ENCODE measurements around the gene TNIP1. TPM values are rescaled to one million over a fixed set of nuclear protein-coding genes. Genes with fewer than 3 reads are reported as not detected.

Gene TNIP1
- polyA plus RNA-seq, 1 of the 3 experiments (the other 2 are of a cell fraction), result 46.2 TPM

DNA sequence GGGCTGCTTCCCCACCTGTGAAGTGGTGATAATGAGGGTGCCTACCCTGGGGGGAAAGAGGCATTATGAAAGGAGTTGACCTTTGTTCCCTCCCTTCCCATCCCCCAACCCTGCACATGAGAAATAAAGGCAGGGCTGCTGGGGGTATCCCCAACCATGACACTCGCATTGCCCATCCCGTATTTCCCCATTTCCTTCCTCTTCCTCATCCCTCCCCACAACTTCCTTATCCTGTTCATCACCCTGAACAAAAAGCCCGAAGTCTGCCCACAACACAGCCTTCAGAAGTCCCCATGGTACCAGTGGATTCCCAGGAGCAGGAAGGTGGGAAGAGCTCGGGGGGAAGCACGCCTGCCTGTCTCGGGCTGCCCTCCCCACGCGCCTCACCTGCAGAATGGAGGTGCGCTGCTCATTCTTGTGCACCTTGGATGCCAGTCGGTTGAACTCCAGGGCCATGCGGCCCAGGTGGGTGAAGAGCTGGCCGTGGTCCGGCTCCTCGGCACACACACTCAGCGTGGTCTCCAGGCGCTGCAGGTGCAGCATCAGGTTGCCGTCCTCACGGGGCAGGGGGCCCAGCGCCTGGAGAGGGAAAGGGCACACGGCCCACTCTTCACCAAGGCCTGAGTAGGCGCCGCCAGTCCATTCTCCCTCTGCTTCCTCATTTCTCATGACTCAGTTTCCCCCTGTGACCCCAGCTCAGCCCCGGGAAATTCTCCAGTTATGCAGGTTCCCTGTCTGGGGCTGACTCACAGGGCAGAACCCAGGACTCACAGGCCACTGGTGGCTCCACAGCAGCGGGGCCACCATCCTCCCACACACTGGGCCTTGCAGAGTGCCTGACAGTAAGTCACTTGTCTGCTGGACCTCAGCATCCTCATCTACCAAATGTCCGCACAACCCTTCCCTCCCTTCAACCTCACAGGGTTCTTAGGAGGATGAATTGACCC, 24.2 kb downstream of the TNIP1 start:
- Histone ChIP-seq H3K9me2 (no peaks in the 10 kb centered on the region), H3K9ac (no peak overlapping the region), H3K4me1 (ENCODE audit: control insufficient read depth in 1 of 2, insufficient read depth in 2 of 2, low read depth in 1 of 2, low read length in 1 of 2) (peaks cover 0 to 5% of the 10 kb centered on the region in 2 experiments; a peak in 1 of 4 replicates), H2AFZ (ENCODE audit: low read depth) (no peak overlapping the region), H3K4me3 (ENCODE audit: low read depth in 2 of 2, low read length in 1 of 2) (no peak overlapping the region), H3K27me3 (ENCODE audit: insufficient read depth) (no peaks in the 10 kb centered on the region), H3K4me2 (no peak overlapping the region), H3F3A (replicated peaks; ENCODE audit: insufficient read depth) (peaks cover 4% of the 10 kb centered on the region), H3K79me2 (ENCODE audit: insufficient read depth) (no peaks in the 10 kb centered on the region), H3K36me3 (replicated peaks in 1 of 2; ENCODE audit: control insufficient read depth in 1 of 2, insufficient read depth in 2 of 2, low read length in 1 of 2) (peaks cover 7 to 20% of the 10 kb centered on the region in 2 experiments), H3K27ac (ENCODE audit: low read depth in 2 of 2, low read length in 1 of 2) (no peak overlapping the region), H3K9me3 (no peaks in the 10 kb centered on the region), H4K20me1 (ENCODE audit: insufficient read depth) (no peaks in the 10 kb centered on the region)
- 96% methylated on average over 15 of the region's 25 CpGs for WGBS (ENCODE audit: low lambda C conversion rate)
- TF ChIP-seq MXI1 (IDR thresholded peaks at IDR 0.05; ENCODE audit: low read depth, low read length) (no peak), GATA2 (CRISPR knock-in tag; IDR thresholded peaks at IDR 0.05) (no peak), IRF3 (IDR thresholded peaks at IDR 0.05; ENCODE audit: low read depth, low read length) (no peak), EP300 (IDR thresholded peaks at IDR 0.05; ENCODE audit: borderline replicate concordance in 1 of 2, low read depth in 1 of 2, low read length in 1 of 2) (no peak), FOSL2 (IDR thresholded peaks at IDR 0.05; ENCODE audit: borderline replicate concordance, low read depth) (no peak), GABPA (IDR thresholded peaks at IDR 0.05; ENCODE audit: low read depth) (no peak), NRF1 (IDR thresholded peaks at IDR 0.05; ENCODE audit: low read depth, low read length) (no peak), NFIC (IDR thresholded peaks at IDR 0.05; ENCODE audit: borderline replicate concordance) (no peak)
- POLR2A ChIA-PET, result no interaction called here
- CTCF ChIA-PET, result interaction anchor here (0.6 to 13.3 kb wide), 3 partner anchors 9 to 55 kb away, joined by 3 to 441 read pairs (median 17); no protein-coding TSS in a partner anchor
- DNase-seq, result no peak

GRCh38 chr5:151055336-151055735, 25.5 kb downstream of the TNIP1 start:
- no peak overlapping the region for H3K4me2 ChIP-seq
- ChIA-PET CTCF (interaction anchor here (1.0 to 13.3 kb wide), 3 partner anchors 53 to 71 kb away, joined by 3 to 441 read pairs (median 6); no protein-coding TSS in a partner anchor), POLR2A (no interaction called here)
- H3K9me3 ChIP-seq, result no peaks in the 10 kb centered on the region
- no peak for TF ChIP-seq SIN3A (IDR thresholded peaks at IDR 0.05; ENCODE audit: borderline replicate concordance, low read depth, low read length)
- no peak for TF ChIP-seq RCOR1 (IDR thresholded peaks at IDR 0.05; ENCODE audit: low read length)
- 94% methylated on average over 6 of the region's 6 CpGs for WGBS (ENCODE audit: low lambda C conversion rate)
- DNase-seq, result no peak
- H3F3A ChIP-seq (replicated peaks; ENCODE audit: insufficient read depth), result peaks cover 4% of the 10 kb centered on the region
- no peaks in the 10 kb centered on the region for H3K27me3 ChIP-seq (ENCODE audit: insufficient read depth)
- H2AFZ ChIP-seq (ENCODE audit: low read depth), result no peak overlapping the region
- H3K79me2 ChIP-seq (ENCODE audit: insufficient read depth), result no peaks in the 10 kb centered on the region
- H3K36me3 ChIP-seq (replicated peaks in 1 of 2; ENCODE audit: control insufficient read depth in 1 of 2, insufficient read depth in 2 of 2, low read length in 1 of 2), result peaks cover 2 to 21% of the 10 kb centered on the region in 2 experiments
- H3K9ac ChIP-seq, result no peak overlapping the region
- no peak overlapping the region for H3K27ac ChIP-seq (ENCODE audit: low read depth in 2 of 2, low read length in 1 of 2)
- H3K4me3 ChIP-seq (ENCODE audit: low read depth in 2 of 2, low read length in 1 of 2), result no peak overlapping the region
- no peaks in the 10 kb centered on the region for H4K20me1 ChIP-seq (ENCODE audit: insufficient read depth)
- peaks cover 0 to 5% of the 10 kb centered on the region in 2 experiments; a peak in 1 of 4 replicates for H3K4me1 ChIP-seq (ENCODE audit: control insufficient read depth in 1 of 2, insufficient read depth in 2 of 2, low read depth in 1 of 2, low read length in 1 of 2)
- H3K9me2 ChIP-seq, result no peaks in the 10 kb centered on the region

All from SK-N-SH (cell line).